ENCODE measurements around the gene SOX1. TPM values are rescaled to one million over a fixed set of nuclear protein-coding genes. Genes with fewer than 3 reads are reported as not detected.
A peak's percentile ranks its signal among the peaks of the same experiment; 100 is the strongest.

Gene SOX1
- polyA plus RNA-seq, 1 donor from 2014 or later, result 13.2 TPM

DNA sequence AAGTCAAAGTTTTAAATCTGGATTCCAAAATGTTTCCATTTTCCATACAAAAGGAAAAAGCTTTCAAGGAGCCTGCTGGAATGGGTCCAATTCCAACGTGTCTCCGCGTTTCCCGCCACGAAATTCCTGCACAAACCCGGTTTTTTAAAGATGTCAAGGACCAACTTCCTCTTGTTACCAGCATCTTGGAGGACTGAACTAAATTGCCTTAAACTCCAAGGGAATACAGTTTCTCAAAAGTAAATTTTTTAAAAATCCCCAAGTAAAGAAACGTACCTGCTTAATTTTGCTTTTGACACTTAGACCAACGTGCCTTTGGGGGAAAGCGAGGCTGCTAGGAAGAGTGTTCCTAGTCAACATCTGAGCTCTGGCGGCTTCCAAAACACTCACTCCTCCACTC is 12.3 kb upstream of the SOX1 start:
- H3K9ac ChIP-seq (ENCODE audit: low read length), result peak overlapping the region; percentile 76
- no peaks in the 10 kb centered on the region for H3K9me2 ChIP-seq (ENCODE audit: insufficient read depth, low read length)
- H3K4me2 ChIP-seq (ENCODE audit: low read length), result no peak overlapping the region
- TF ChIP-seq SMC3 (conservative IDR thresholded peaks at IDR 0.05; ENCODE audit: poor library complexity) (no peak), TAF1 (IDR thresholded peaks at IDR 0.05; ENCODE audit: low read depth) (no peak), POLR2AphosphoS5 (IDR thresholded peaks at IDR 0.05) (no peak), EP300 (conservative IDR thresholded peaks at IDR 0.05; ENCODE audit: poor library complexity, severe bottlenecking) (no peak), EZH2 (IDR thresholded peaks at IDR 0.05; ENCODE audit: borderline replicate concordance, insufficient read depth, low read length, poor library complexity, severe bottlenecking) (no peak), MXI1 (conservative IDR thresholded peaks at IDR 0.05; ENCODE audit: poor library complexity, severe bottlenecking) (no peak), RAD21 (conservative IDR thresholded peaks at IDR 0.05) (no peak)
- TF ChIP-seq, protein P1, sequence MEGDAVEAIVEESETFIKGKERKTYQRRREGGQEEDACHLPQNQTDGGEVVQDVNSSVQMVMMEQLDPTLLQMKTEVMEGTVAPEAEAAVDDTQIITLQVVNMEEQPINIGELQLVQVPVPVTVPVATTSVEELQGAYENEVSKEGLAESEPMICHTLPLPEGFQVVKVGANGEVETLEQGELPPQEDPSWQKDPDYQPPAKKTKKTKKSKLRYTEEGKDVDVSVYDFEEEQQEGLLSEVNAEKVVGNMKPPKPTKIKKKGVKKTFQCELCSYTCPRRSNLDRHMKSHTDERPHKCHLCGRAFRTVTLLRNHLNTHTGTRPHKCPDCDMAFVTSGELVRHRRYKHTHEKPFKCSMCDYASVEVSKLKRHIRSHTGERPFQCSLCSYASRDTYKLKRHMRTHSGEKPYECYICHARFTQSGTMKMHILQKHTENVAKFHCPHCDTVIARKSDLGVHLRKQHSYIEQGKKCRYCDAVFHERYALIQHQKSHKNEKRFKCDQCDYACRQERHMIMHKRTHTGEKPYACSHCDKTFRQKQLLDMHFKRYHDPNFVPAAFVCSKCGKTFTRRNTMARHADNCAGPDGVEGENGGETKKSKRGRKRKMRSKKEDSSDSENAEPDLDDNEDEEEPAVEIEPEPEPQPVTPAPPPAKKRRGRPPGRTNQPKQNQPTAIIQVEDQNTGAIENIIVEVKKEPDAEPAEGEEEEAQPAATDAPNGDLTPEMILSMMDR (IDR thresholded peaks at IDR 0.05; ENCODE audit: poor library complexity, severe bottlenecking), result no peak
- TF ChIP-seq, protein P2, sequence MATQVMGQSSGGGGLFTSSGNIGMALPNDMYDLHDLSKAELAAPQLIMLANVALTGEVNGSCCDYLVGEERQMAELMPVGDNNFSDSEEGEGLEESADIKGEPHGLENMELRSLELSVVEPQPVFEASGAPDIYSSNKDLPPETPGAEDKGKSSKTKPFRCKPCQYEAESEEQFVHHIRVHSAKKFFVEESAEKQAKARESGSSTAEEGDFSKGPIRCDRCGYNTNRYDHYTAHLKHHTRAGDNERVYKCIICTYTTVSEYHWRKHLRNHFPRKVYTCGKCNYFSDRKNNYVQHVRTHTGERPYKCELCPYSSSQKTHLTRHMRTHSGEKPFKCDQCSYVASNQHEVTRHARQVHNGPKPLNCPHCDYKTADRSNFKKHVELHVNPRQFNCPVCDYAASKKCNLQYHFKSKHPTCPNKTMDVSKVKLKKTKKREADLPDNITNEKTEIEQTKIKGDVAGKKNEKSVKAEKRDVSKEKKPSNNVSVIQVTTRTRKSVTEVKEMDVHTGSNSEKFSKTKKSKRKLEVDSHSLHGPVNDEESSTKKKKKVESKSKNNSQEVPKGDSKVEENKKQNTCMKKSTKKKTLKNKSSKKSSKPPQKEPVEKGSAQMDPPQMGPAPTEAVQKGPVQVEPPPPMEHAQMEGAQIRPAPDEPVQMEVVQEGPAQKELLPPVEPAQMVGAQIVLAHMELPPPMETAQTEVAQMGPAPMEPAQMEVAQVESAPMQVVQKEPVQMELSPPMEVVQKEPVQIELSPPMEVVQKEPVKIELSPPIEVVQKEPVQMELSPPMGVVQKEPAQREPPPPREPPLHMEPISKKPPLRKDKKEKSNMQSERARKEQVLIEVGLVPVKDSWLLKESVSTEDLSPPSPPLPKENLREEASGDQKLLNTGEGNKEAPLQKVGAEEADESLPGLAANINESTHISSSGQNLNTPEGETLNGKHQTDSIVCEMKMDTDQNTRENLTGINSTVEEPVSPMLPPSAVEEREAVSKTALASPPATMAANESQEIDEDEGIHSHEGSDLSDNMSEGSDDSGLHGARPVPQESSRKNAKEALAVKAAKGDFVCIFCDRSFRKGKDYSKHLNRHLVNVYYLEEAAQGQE (IDR thresholded peaks at IDR 0.05; ENCODE audit: borderline replicate concordance), result no peak
- no peaks in the 10 kb centered on the region for H3F3A ChIP-seq (ENCODE audit: insufficient read depth, low read length, poor library complexity, severe bottlenecking)
- no peaks in the 10 kb centered on the region for H3K36me3 ChIP-seq (ENCODE audit: insufficient read depth, low read length)
- peaks cover 70% of the 10 kb centered on the region for H3K27me3 ChIP-seq (ENCODE audit: insufficient read depth, low read depth, low read length)
- no peaks in the 10 kb centered on the region for H3K9me3 ChIP-seq (ENCODE audit: low read length)
- peak overlapping the region; percentile 62 for H3K27ac ChIP-seq (ENCODE audit: low read length)
- H3K79me2 ChIP-seq (replicated peaks; ENCODE audit: insufficient read depth, low read length), result peaks cover 29% of the 10 kb centered on the region
- no peak overlapping the region for H2AFZ ChIP-seq (ENCODE audit: low read depth, low read length)
- H3K4me3 ChIP-seq (ENCODE audit: low read length), result peak overlapping the region; percentile 74
- H4K20me1 ChIP-seq (ENCODE audit: insufficient read depth), result no peaks in the 10 kb centered on the region

DNA sequence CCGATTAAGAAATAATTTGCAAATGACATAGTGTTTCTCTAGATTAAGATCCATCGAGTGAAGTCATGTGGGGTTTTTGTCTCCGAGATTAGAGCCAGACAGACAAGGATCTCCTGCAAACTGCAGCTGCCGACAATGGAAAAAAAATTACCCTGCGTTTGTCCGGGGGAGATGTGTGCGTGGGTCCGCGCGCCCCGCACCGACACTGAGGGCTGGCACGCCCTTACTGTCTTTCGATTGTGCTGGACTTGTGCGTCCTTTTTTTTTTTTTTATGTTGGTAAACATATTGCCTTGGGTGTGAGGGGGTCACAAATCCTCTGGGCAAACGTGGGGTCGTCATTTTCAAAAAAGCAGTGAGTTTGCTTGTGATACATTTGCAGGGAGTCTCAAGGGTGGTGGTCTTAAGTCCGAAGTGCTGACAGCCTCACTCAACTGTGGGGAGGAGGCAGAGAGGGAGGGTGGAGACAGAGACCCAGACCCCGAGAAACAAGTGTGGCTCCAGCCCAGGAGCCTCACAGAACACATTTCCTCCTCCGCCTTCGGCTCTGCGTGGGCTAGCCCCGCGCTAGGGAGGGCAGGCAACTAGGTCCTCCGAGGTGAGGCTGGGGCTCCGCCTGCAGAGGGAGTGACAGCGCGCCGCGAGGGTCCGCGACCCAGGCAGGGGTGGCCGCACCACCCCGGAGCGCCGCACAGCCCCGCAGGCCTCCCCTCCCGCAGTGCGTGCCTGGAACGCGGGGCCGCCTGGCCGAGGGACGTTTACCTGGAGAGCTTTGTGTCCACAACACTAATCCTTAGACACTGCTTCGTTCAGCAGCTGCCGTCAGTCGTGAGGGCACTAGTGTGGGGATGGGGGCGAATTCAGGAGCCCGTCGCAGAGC is 11.7 kb upstream of the SOX1 start:
- Histone ChIP-seq H3K9me2 (ENCODE audit: insufficient read depth, low read length) (no peaks in the 10 kb centered on the region), H3K9ac (ENCODE audit: low read length) (peak overlapping the region; percentile 76), H4K20me1 (ENCODE audit: insufficient read depth) (no peaks in the 10 kb centered on the region), H3K27ac (ENCODE audit: low read length) (peak overlapping the region; percentile 62), H3K4me3 (ENCODE audit: low read length) (peak overlapping the region; percentile 74), H3K36me3 (ENCODE audit: insufficient read depth, low read length) (no peaks in the 10 kb centered on the region), H2AFZ (ENCODE audit: low read depth, low read length) (no peak overlapping the region), H3K4me2 (ENCODE audit: low read length) (peak overlapping the region; percentile 45), H3F3A (ENCODE audit: insufficient read depth, low read length, poor library complexity, severe bottlenecking) (no peaks in the 10 kb centered on the region), H3K9me3 (ENCODE audit: low read length) (no peaks in the 10 kb centered on the region), H3K27me3 (ENCODE audit: insufficient read depth, low read depth, low read length) (peaks cover 77% of the 10 kb centered on the region), H3K79me2 (replicated peaks; ENCODE audit: insufficient read depth, low read length) (peaks cover 34% of the 10 kb centered on the region)
- peak; percentile 42 for TF ChIP-seq POLR2AphosphoS5 (IDR thresholded peaks at IDR 0.05)
- no peak for TF ChIP-seq EZH2 (IDR thresholded peaks at IDR 0.05; ENCODE audit: borderline replicate concordance, insufficient read depth, low read length, poor library complexity, severe bottlenecking)
- TF ChIP-seq, protein P1 (IDR thresholded peaks at IDR 0.05; ENCODE audit: poor library complexity, severe bottlenecking), result peak; percentile 30
- no peak for TF ChIP-seq MXI1 (conservative IDR thresholded peaks at IDR 0.05; ENCODE audit: poor library complexity, severe bottlenecking)
- peak; percentile 31 for TF ChIP-seq RAD21 (conservative IDR thresholded peaks at IDR 0.05)
- TF ChIP-seq TAF1 (IDR thresholded peaks at IDR 0.05; ENCODE audit: low read depth), result no peak
- no peak for TF ChIP-seq EP300 (conservative IDR thresholded peaks at IDR 0.05; ENCODE audit: poor library complexity, severe bottlenecking)
- TF ChIP-seq, protein P2 (IDR thresholded peaks at IDR 0.05; ENCODE audit: borderline replicate concordance), result peak; percentile 23
- TF ChIP-seq SMC3 (conservative IDR thresholded peaks at IDR 0.05; ENCODE audit: poor library complexity), result peak; percentile 24
